Esophagus muscularis mucosa (tissue), 4 donors: Measurements from ENCODE around the gene PHF13. TPM values are rescaled to one million over a fixed set of nuclear protein-coding genes. Genes with fewer than 3 reads are reported as not detected.

Experiments used
- DNase-seq: peaks from one replicate; pipeline ENCODE4 v3.0.0-alpha.2; 2017; ENCODE audit errors: extremely low spot score
- H3K27ac ChIP-seq, 4 donors: fragments of 200-600 bp; sonication (generic); replicated peaks in 1 of 4; 1 replicate in 3 of 4; 2 replicates in 1 of 4; pipeline ENCODE4 v1.5.1; 2016 to 2019; ENCODE audit warnings: mild to moderate bottlenecking in 1 of 4
- H3K27me3 ChIP-seq, 4 donors: fragments of 200-600 bp; sonication (generic); one replicate each; pipeline versions ENCODE4 v1.5.1 to v1.6.0; 2016 to 2019
- H3K36me3 ChIP-seq, 4 donors: fragments of 200-600 bp; sonication (generic); one replicate each; pipeline ENCODE4 v1.5.1; 2016 to 2019
- H3K4me1 ChIP-seq, 4 donors: fragments of 200-600 bp; sonication (generic); one replicate each; pipeline ENCODE4 v1.5.1; 2016 to 2019
- H3K4me3 ChIP-seq, 4 donors: fragments of 200-600 bp; sonication (generic); 1 replicate in 2 of 4; 2 replicates in 2 of 4; pipeline ENCODE4 v1.5.1; 2016 to 2019; ENCODE audit warnings: mild to moderate bottlenecking in 4 of 4, moderate library complexity in 1 of 4
- H3K9me3 ChIP-seq, 4 donors: fragments of 200-600 bp; sonication (generic); 1 replicate in 3 of 4; 2 replicates in 1 of 4; pipeline ENCODE4 v1.5.1; 2016 to 2019
- CTCF ChIP-seq, 3 experiments: fragments of 200-600 bp in 2 of 3; fragments of 450-650 bp in 1 of 3; sonication (generic) in 2 of 3; IDR thresholded peaks; one replicate each; pipeline ENCODE4 v1.5.1; 2017 to 2019; ENCODE audit warnings: antibody characterized with exemption in 3 of 3, mild to moderate bottlenecking in 2 of 3, moderate library complexity in 1 of 3
- EP300 ChIP-seq: sonication (generic); formaldehyde crosslinking; IDR thresholded peaks from one replicate; pipeline ENCODE4 v1.6.1; 2017; ENCODE audit warnings: antibody characterized with exemption
- POLR2A ChIP-seq: fragments of 450-650 bp; IDR thresholded peaks from one replicate; pipeline ENCODE4 v1.6.1; 2017; ENCODE audit warnings: antibody characterized with exemption, moderate library complexity, mild to moderate bottlenecking, low read depth
- POLR2AphosphoS5 ChIP-seq, 2 donors: sonication (generic); formaldehyde crosslinking; IDR thresholded peaks; one replicate each; pipeline ENCODE4 v1.6.1; 2017; ENCODE audit warnings: antibody characterized with exemption in 2 of 2
- WGBS: methylation state at CpG from one replicate; pipeline ENCODE4 v1.1.5; 2018; 5-methylcytosine and 5-hydroxymethylcytosine counted together
- intact Hi-C: fragments of 100-400 bp; cut with DNase I; formaldehyde crosslinking; loops from one replicate; pipeline ENCODE4 v1.15.1; 2023
- total RNA-seq, 4 donors: library from RNA; depleted of rRNA; stranded (reverse); fragments of >200 nt; gene quantifications; one replicate each; pipeline versions ENCODE4 v1.1.0 to v1.2.1, GENCODE V29; 2016

Gene PHF13
- total RNA-seq, 4 donors from 2014 or later: 16.6 to 32.1 (median 27.9) TPM

- Histone ChIP-seq H3K27ac (no peak overlapping the region), H3K27me3 (no peaks in the 10 kb centered on the region), H3K9me3 (no peaks in the 10 kb centered on the region), H3K4me3 (no peak overlapping the region), H3K36me3 (peaks cover 83 to 100% (median 99%) of the 10 kb centered on the region in 4 donors), H3K4me1 (peaks cover 71 to 84% (median 77%) of the 10 kb centered on the region in 4 donors)
- no peak for TF ChIP-seq EP300
- no peak for TF ChIP-seq POLR2A
- no peak for TF ChIP-seq POLR2AphosphoS5 (IDR thresholded peaks at IDR 0.05)
- no peak for TF ChIP-seq CTCF (IDR thresholded peaks at IDR 0.05)
- DNase-seq: no peak
- 91% methylated on average over 12 of the region's 15 CpGs for whole genome bisulfite sequencing
- intact Hi-C loops: no loop called here
Observed at GRCh38 chr1:6593810-6594209, 19.7 kb upstream of the PHF13 start.

DNA sequence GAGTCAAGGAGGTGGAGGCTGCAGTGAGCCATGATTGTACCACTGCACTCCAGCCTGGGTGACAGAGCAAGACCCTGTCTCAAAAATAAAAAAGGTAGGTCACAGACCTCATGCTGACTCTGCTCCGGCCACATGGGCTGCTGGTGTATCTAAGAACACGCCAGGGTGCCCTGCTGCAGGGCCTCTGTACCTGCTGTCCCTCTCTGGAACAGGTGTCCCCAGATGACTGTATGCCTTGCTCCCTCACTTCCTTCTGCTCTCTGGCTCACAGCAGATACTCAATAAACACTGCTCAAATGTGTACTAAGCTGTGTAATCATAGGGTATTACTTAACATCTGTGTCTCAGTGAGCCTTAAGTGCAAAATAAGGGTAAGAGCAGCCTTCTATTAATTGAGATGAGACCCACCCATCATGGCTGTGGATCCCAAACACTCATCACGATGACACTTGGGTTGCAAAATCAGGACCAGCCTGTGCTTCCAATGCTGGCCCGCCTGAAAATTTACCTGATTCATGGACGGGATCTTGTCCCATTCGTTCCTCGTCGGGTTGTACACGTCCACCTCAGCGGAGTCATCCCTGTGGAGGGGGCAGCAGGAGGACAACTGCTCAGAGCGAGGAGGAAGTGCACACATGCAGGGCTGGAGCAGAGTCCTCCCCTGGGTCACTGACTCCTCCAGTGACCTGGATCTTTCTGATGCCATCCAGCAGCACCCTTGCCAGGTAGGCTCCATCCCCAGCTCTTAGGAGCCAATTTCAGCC, 18.4 kb upstream of the PHF13 start:
- H3K27ac ChIP-seq: peak overlapping the region in 2 of 4 donors; percentile 11 to 34
- H3K4me1 ChIP-seq: peaks cover 74 to 88% (median 81%) of the 10 kb centered on the region in 4 donors
- WGBS: 82% methylated on average over 9 of the region's 11 CpGs
- H3K36me3 ChIP-seq: peaks cover 74 to 95% (median 92%) of the 10 kb centered on the region in 4 donors
- TF ChIP-seq EP300: no peak
- TF ChIP-seq POLR2AphosphoS5 (IDR thresholded peaks at IDR 0.05): no peak
- no peak for TF ChIP-seq POLR2A
- TF ChIP-seq CTCF (IDR thresholded peaks at IDR 0.05): no peak
- no peak overlapping the region for H3K4me3 ChIP-seq
- H3K27me3 ChIP-seq: no peaks in the 10 kb centered on the region
- DNase-seq: no peak
- intact Hi-C loops: no loop called here
- H3K9me3 ChIP-seq: no peaks in the 10 kb centered on the region

GRCh38 chr1:6596351-6596750, 17.2 kb upstream of the PHF13 start:
- Histone ChIP-seq H3K27me3 (no peaks in the 10 kb centered on the region), H3K36me3 (peaks cover 69 to 83% (median 81%) of the 10 kb centered on the region in 4 donors), H3K27ac (peak overlapping the region in 3 of 4 donors; percentile 34 to 99 (median 98)), H3K4me3 (peak overlapping the region; percentile 20 to 41 (median 28)), H3K4me1 (peaks cover 71 to 88% (median 78%) of the 10 kb centered on the region in 4 donors), H3K9me3 (no peaks in the 10 kb centered on the region)
- intact Hi-C loops: no loop called here
- DNase-seq: no peak
- no peak for TF ChIP-seq EP300
- TF ChIP-seq CTCF (IDR thresholded peaks at IDR 0.05): no peak
- no peak for TF ChIP-seq POLR2A
- no peak for TF ChIP-seq POLR2AphosphoS5 (IDR thresholded peaks at IDR 0.05)
- 52% methylated on average over 7 of the region's 7 CpGs for WGBS

- WGBS: 69% methylated on average over 13 of the region's 15 CpGs
- DNase-seq: no peak
- Histone ChIP-seq H3K4me1 (peaks cover 63 to 80% (median 70%) of the 10 kb centered on the region in 4 donors), H3K27me3 (no peaks in the 10 kb centered on the region), H3K27ac (peak overlapping the region; percentile 18 to 99 (median 66)), H3K9me3 (no peaks in the 10 kb centered on the region), H3K36me3 (peaks cover 65 to 75% (median 73%) of the 10 kb centered on the region in 4 donors), H3K4me3 (peak overlapping the region; percentile 20 to 41 (median 28))
- no peak for TF ChIP-seq POLR2AphosphoS5 (IDR thresholded peaks at IDR 0.05)
- TF ChIP-seq CTCF (IDR thresholded peaks at IDR 0.05): no peak
- TF ChIP-seq EP300: no peak
- TF ChIP-seq POLR2A: no peak
- intact Hi-C loops: no loop called here
Observed at GRCh38 chr1:6596886-6597776, 16.4 kb upstream of the PHF13 start.
